Sigmoid colon (tissue), 4 donors: ENCODE data around the gene VWA2.

Experiments
- EP300 ChIP-seq, 4 donors: sonication (generic); formaldehyde crosslinking; IDR thresholded peaks; one replicate each; pipeline ENCODE4 v1.6.1; 2017; ENCODE audit warnings: antibody characterized with exemption in 4 of 4
- POLR2AphosphoS5 ChIP-seq, 4 donors: sonication (generic); formaldehyde crosslinking; IDR thresholded peaks; one replicate each; pipeline ENCODE4 v1.6.1; 2017; ENCODE audit warnings: antibody characterized with exemption in 4 of 4

DNA sequence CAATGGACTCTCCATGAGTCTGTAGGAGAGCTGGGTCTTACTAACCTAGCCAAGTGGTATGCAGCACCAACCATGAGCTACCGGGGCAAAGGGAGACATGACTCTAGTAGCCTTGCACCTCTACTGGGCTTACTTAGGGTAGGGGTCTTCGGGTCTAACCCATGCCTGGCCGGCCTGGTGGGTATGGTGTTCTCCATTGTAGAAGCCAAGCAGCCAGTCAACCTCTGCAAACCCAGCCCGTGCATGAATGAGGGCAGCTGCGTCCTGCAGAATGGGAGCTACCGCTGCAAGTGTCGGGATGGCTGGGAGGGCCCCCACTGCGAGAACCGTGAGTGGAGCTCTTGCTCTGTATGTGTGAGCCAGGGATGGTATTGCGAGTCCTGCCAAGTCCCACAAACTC, 51.0 kb downstream of the VWA2 start:
- TF ChIP-seq EP300 (IDR thresholded peaks at IDR 0.05) (no peak), POLR2AphosphoS5 (IDR thresholded peaks at IDR 0.05) (no peak)
